IMR-90 (cell line): ENCODE results near the gene RPS5.

Source experiments
- BHLHE40 ChIP-seq: fragments of 150-350 bp; IDR thresholded peaks from 2 replicates; pipeline ENCODE4 v1.6.1; 2016; ENCODE audit warnings: mild to moderate bottlenecking, low read depth, low read length
- CEBPB ChIP-seq: IDR thresholded peaks from 2 replicates; pipeline ENCODE4 v1.6.1; 2012; ENCODE audit warnings: low read depth, low read length, improper control_type of control experiment
- CHD1 ChIP-seq: IDR thresholded peaks from 2 replicates; pipeline ENCODE4 v1.6.1; 2012; ENCODE audit warnings: low read depth, low read length, improper control_type of control experiment
- FOS ChIP-seq: fragments of 150-350 bp; IDR thresholded peaks from 2 replicates; pipeline ENCODE4 v1.6.1; 2016; ENCODE audit warnings: low read depth, low read length
- MAFK ChIP-seq: IDR thresholded peaks from 2 replicates; pipeline ENCODE4 v1.6.1; 2012; ENCODE audit warnings: low read depth, low read length, improper control_type of control experiment
- MXI1 ChIP-seq: IDR thresholded peaks from 2 replicates; pipeline ENCODE4 v1.6.1; 2012; ENCODE audit warnings: low read depth, mild to moderate bottlenecking, low read length, moderate library complexity, borderline replicate concordance
- NFE2L2 ChIP-seq: fragments of 150-350 bp; IDR thresholded peaks from 2 replicates; pipeline ENCODE4 v1.6.1; 2016; ENCODE audit warnings: low read depth, mild to moderate bottlenecking, low read length
- POLR2A ChIP-seq: IDR thresholded peaks from 2 replicates; pipeline ENCODE4 v1.6.1; 2012; ENCODE audit warnings: mild to moderate bottlenecking, low read depth, low read length
- RAD21 ChIP-seq: IDR thresholded peaks from 2 replicates; pipeline ENCODE4 v1.6.1; 2012; ENCODE audit warnings: low read length, improper control_type of control experiment
- RCOR1 ChIP-seq: IDR thresholded peaks from 2 replicates; pipeline ENCODE4 v1.6.1; 2012; ENCODE audit warnings: mild to moderate bottlenecking, low read length, improper control_type of control experiment; ENCODE audit not compliant: insufficient replicate concordance
- RFX5 ChIP-seq: IDR thresholded peaks from 2 replicates; pipeline ENCODE4 v1.8.0; 2012; ENCODE audit warnings: low read depth, mild to moderate bottlenecking, low read length, moderate library complexity
- SMC3 ChIP-seq: fragments of 150-350 bp; IDR thresholded peaks from 2 replicates; pipeline ENCODE4 v1.6.1; 2016; ENCODE audit warnings: low read depth, mild to moderate bottlenecking, antibody characterized with exemption, low read length, moderate library complexity
- USF2 ChIP-seq: fragments of 150-350 bp; IDR thresholded peaks from 2 replicates; pipeline ENCODE4 v1.6.1; 2017; ENCODE audit warnings: mild to moderate bottlenecking, antibody characterized with exemption, low read length, low read depth
- TF ChIP-seq, protein P1 (sequence below): conservative IDR thresholded peaks from 2 replicates; pipeline ENCODE4 v1.5.1; 2012; ENCODE audit warnings: mild to moderate bottlenecking, low read depth, low read length, improper control_type of control experiment

- TF ChIP-seq USF2 (no peak), CHD1 (no peak), POLR2A (no peak), NFE2L2 (no peak), RFX5 (no peak), CEBPB (no peak), BHLHE40 (no peak), SMC3 (no peak), MXI1 (no peak), RAD21 (no peak), MAFK (no peak), RCOR1 (no peak), FOS (no peak)
- TF ChIP-seq, protein P1, sequence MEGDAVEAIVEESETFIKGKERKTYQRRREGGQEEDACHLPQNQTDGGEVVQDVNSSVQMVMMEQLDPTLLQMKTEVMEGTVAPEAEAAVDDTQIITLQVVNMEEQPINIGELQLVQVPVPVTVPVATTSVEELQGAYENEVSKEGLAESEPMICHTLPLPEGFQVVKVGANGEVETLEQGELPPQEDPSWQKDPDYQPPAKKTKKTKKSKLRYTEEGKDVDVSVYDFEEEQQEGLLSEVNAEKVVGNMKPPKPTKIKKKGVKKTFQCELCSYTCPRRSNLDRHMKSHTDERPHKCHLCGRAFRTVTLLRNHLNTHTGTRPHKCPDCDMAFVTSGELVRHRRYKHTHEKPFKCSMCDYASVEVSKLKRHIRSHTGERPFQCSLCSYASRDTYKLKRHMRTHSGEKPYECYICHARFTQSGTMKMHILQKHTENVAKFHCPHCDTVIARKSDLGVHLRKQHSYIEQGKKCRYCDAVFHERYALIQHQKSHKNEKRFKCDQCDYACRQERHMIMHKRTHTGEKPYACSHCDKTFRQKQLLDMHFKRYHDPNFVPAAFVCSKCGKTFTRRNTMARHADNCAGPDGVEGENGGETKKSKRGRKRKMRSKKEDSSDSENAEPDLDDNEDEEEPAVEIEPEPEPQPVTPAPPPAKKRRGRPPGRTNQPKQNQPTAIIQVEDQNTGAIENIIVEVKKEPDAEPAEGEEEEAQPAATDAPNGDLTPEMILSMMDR, result peak; percentile 19; the same call in 1 of the 2 replicates
Observed at GRCh38 chr19:58372311-58373133, 14.5 kb upstream of the RPS5 start.
